ENCODE results near the gene NUDT1.

The NUDT1 gene

DNA sequence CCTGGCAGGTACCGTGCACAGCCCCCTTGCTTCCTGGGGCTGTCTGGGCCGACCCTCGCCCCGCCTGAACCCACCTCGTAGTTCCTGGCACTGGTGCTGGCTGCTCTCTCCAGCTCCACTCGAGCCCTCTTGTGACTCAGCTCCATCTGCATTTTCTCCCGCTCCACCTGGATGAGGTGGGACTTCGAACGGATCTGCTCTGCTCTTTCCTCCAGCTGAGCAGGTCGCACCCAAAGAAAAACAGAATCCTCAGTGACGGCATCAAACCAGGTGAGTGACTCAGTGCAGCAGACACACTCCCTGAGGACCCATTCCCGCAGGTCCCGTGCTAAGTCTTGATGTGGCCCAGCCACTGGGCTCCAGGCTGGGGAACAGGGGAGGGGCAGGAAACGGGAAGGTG, 16.7 kb upstream of the NUDT1 start:
- DNase-seq = no peak

- DNase-seq = no peak
Measured at GRCh38 chr7:2225830-2226229, 16.2 kb upstream of the NUDT1 start.

DNA sequence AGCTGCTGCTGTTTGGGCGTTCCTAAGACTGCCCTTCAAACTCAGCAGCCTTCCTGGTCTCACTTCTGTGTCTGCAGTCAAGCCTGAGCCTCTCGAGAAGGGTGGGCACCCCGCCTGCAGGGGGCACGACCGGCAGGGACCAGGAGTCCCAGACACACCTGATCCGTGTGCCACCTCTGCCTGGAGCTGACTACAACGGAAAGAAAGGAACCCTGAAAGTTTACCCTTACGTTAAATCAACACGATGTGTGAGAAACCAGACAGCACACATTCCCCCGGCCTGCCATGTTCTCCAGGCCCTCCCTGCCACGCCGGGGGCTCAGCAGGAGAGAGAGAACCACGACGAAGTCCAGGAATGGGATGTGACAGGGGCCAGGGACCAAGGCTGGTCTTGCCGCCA, 14.3 kb upstream of the NUDT1 start:
- no peak for DNase-seq

DNA sequence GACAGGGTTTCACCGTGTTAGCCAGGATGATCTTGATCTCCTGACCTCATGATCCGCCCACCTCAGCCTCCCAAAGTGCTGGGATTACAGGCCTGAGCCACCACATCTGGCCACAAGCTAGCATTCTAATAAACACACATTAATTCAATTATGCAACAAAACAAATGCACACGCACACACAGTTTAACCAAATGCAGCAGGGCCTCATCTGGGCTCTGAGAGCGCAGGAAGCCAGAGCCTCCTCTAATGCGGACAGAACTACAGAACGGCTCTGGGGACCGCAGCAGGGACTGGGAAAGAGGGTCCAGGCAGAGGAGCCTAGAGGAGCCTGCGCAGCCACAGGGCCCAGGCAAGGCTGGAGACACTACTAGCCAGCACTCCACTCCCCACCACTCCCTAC, 13.1 kb upstream of the NUDT1 start:
- no peak for DNase-seq

GRCh38 chr7:2229467-2229866, 12.6 kb upstream of the NUDT1 start:
- no peak for DNase-seq

- DNase-seq = no peak
Measured at GRCh38 chr7:2230226-2230625, 11.8 kb upstream of the NUDT1 start.

DNA sequence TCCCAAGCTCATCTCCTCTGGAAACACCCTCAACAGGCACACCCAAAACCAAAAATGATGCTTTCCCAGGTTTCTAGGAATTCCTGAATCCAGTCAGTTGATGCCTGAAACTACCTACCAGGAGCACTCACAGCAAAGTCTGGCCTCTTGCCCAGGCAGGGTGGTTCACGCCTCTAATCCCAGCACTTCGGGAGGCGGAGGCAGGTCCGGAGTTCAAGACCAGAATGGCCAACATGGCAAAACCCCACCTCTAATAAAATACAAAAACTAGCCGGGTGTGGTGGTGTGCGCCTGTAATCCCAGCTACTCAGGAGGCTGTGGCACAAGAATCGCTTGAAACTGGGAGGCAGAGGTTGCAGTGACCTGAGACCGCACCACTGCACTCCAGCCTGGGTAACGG, 11.1 kb upstream of the NUDT1 start:
- no peak for DNase-seq

DNA sequence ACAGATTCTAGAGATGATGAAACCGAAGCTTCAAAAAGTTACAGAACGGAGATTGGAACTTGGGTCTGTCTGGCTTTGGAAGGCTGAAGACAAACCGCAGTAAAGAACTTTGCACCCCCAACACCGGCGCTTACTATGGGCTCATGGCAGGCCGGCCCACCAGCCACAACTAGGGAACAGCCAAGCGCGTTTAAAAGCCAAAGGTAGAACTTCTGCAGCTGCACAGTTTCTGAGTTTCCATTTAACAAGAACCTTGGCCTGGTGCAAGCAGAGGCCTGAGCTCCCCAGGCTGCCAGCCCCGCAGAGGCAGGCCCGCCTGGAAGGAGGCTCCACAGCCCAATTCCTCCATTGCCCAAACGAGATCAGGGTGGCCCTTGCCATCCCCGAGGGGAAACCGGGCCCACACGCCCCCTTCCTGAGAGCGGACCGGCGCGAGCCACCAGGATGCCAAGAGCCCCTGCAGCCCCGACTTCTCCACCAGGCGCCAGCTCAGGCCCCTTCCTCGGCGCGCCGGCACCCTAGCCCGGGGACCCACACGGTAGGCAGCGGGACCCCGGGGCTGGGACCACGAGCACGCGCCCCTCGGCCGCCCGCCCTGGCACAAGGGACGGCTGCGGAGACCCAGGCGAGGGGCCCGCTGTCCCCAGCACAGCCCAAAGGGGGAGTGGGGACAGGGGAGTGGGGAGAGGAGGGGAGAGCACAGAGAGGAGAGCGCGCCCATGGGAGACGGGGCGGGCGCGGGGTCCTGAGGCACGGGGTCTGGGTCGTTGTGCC, 9.8 kb upstream of the NUDT1 start:
- peak; percentile 41 for DNase-seq

- peak; percentile 96 for DNase-seq
Measured at GRCh38 chr7:2232766-2233520, 9.1 kb upstream of the NUDT1 start, which contains the start of gene MAD1L1. Gene MAD1L1 (minus strand): TSS chr7:2232945. CDS start chr7:2230133, 2,812 bp downstream.

DNA sequence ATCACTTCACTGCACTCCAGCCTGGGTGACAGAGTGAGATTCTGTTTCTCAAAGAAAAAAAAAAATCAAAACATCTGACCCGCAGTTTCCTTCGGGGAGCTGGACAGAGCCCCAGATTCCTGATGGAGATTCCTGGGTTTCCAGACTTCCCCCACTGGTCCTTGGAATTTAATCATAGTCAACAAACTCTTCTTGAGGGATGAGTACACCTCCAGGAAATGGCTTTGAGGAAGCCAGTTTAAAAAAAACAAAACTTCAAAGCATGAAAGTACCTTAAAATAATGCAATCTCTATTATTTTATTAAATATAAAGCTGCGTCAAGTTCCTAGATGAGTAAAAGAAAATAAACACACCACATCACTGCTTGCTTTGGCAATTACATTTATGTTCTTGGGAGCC, 8.1 kb upstream of the NUDT1 start:
- no peak for DNase-seq

DNA sequence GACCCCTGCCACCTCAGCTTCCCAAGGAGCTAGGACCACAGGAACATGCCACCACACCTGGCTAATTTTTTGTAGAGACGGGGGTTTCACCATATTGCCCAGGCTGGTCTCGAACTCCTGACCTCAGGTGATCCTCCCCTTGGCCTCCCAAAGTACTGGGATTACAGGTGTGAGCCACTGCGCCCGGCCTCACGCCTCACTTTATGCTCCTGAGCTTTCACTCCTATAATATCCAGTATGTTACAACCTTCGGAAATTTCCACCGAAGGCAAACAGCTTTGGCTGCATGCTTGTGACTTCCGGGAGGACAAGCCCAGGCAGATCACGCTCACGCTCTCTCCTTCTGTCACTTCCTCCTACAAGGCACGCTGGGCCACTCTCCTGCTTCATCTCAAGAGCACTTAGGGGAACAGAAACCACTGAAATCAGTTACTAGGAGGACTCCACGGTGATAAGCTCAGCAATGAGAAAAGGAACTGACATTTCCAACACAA, 4.9 kb upstream of the NUDT1 start:
- DNase-seq = no peak

GRCh38 chr7:2239242-2239641, 2.8 kb upstream of the NUDT1 start:
- DNase-seq = no peak

GRCh38 chr7:2242541-2243429, 759 bp downstream of the NUDT1 start:
- DNase-seq = peak; percentile 65

GRCh38 chr7:2243458-2243857, 1.4 kb downstream of the NUDT1 start:
- DNase-seq = no peak

DNA sequence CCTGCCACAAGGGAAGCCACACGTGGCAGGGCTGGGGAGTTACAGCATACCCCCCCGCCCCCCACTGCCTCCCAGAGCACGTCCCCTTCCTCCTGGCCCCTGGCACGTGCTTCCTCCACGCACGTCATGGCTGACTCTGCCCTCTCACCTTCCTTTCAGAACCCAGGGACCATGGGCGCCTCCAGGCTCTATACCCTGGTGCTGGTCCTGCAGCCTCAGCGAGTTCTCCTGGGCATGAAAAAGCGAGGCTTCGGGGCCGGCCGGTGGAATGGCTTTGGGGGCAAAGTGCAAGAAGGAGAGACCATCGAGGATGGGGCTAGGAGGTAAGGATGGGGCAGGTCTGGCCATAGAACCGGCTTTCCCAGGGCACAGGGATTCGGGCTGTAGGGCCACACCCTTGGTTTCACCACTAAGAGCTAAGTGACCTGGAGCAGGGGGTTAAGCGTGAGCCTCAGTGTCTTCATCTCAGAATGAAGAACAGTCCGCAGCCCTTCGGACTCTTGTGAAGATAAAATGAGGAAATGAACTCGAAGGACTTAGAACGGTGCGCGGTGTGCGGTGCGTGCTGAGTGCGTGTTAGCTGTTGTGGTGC, 2.5 kb downstream of the NUDT1 start:
- DNase-seq = no peak

DNA sequence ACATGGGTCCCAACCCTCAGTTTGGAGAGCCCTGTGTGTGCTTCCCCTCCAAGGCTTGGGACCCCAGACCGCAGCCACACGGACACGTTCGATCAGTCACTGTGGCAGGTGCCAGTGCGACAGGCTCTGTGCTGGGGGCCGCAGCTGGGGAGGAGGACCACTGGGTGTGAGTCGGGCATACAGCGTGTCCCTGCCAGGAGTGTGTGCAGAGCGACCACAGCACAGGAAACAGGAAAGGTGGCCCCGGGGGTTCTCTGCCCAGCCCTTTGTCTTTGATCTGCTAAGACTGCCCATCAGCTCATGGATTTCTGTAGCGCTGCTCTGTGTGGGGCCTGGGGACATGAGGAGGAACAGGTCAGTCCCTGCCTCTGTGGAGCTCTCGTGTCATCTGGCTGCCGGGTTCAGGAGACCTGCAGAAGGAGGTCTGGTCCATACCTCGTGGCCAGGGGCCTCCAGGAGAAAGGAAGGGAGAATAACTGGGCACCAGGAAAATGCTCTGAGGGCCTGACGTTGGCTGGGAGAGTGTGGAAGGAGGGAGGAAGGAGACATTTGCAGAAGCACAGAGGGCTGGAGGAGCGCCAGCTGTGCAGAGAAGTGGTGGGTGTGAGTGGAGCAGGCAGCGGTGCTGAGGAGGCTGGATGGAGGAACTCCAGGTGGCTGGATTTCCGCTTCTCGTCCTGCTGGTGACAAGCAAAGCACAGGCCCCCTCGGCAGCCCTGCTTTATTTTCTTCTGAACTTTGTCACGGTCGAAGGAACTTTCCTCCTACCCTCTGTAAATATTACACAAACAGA, 4.1 kb downstream of the NUDT1 start:
- DNase-seq = no peak

- peak; percentile 40 for DNase-seq
Measured at GRCh38 chr7:2247141-2247995, 5.3 kb downstream of the NUDT1 start.

DNA sequence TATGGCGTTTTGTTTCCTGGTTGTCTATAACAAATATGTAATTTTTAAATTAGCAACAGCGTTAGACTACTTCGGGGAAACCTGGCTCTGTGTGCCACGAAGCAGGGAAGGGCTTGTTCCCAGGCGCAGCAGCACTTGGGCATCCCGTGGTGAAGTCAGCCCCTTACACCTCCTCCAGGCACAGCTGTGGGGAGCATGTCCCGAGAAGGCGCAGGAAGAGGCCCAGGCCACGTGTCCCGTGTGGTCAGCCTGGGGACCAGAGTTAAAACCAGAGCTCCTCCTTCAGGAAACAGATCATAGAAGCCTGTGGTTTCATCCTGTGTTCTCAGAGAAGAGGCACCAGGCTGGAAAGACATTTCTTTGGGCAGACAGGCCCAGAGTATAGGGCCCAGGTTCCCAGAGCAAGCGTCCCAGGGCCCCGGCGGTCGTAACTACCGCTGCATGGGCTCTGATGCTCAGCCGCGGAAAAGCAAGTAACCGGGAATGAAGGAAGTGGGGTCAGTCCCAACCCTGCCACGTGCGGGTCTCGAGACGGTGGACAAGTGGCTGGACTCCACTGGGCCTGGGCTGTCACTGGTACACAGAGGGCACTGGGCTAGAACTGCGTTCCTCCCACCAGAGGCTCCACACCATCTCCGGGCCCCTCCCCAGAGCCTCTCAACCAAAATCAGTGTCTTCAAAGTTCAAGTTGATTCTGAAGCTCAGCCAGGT, 7.1 kb downstream of the NUDT1 start:
- no peak for DNase-seq

GRCh38 chr7:2249744-2250323, 7.8 kb downstream of the NUDT1 start:
- DNase-seq = no peak

DNA sequence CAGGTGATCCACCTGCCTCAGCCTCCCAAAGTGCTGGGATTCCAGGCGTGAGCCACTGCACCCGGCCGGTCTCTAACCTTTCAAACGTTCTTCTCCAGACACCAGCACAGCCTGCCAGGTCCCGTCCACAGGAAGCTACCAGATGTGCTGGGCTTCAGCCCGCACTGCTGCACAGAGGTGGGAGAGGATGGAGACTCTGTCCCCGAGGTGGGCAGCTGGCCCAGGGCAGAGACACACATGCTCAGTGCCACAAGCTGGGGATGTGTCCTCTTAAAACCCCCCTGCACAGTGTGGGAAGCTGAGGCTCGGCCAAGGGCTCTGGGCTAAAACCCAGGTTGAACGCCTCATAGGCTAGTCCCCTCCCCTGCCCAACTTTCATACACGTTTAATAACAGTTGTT, 9.4 kb downstream of the NUDT1 start:
- DNase-seq = no peak

Measured in DMS53 (cell line).